B cell (primary cell): Measurements from ENCODE around the gene HRC. TPM values are rescaled to one million over a fixed set of nuclear protein-coding genes. Genes with fewer than 3 reads are reported as not detected.

ENCODE experiments used
- ATAC-seq: fragments of 200-7000 bp; cut with Tn5 transposase; one replicate; pipeline ENCODE4 v1.10.0; 2021; ENCODE audit warnings: low read depth, mild to moderate bottlenecking, moderate number of reproducible peaks, moderate library complexity
- CTCF ChIA-PET: fragments of 350-600 bp; sonication (Branson Sonifier 250); formaldehyde crosslinking; loops from one replicate; lab custom pipeline; 2021; ENCODE audit warnings: antibody characterized with exemption, inconsistent platforms; lab: Charles Lee
- POLR2A ChIA-PET: fragments of 350-600 bp; sonication (Branson Sonifier 250); formaldehyde crosslinking; loops from one replicate; lab custom pipeline; 2021; ENCODE audit warnings: antibody characterized with exemption; lab: Charles Lee
- DNase-seq: peaks from one replicate; pipeline ENCODE4 v3.0.0; 2013
- H2AFZ ChIP-seq: 2 replicates; pipeline ENCODE4 v1.6.1; 2012; ENCODE audit warnings: mild to moderate bottlenecking, low read depth, low read length; ENCODE audit not compliant: insufficient read depth, poor library complexity, severe bottlenecking
- H3K27ac ChIP-seq, 2 donors: 1 replicate in 1 of 2; 2 replicates in 1 of 2; pipeline ENCODE4 v1.5.1; 2012 to 2013; ENCODE audit warnings: low read length in 2 of 2, mild to moderate bottlenecking in 2 of 2, moderate library complexity in 1 of 2
- H3K27me3 ChIP-seq, 4 experiments: fragments of 200-600 bp in 1 of 4; sonication (generic) in 1 of 4; replicated peaks in 1 of 4; 1 replicate in 2 of 4; 2 replicates in 2 of 4; pipeline versions ENCODE4 v1.6.1 to v1.7.0; 2013 to 2016; ENCODE audit warnings: low read length in 3 of 4, mild to moderate bottlenecking in 2 of 4, mixed read lengths in 1 of 4, moderate library complexity in 1 of 4; ENCODE audit not compliant: insufficient read depth in 4 of 4, control insufficient read depth in 3 of 4; ENCODE audit errors: control extremely low read depth in 1 of 4
- H3K36me3 ChIP-seq, 2 experiments: replicated peaks in 1 of 2; 1 replicate in 1 of 2; 2 replicates in 1 of 2; pipeline versions ENCODE4 v1.6.1 to v1.7.1; 2013; ENCODE audit warnings: low read length in 1 of 2; ENCODE audit not compliant: insufficient read depth in 2 of 2, control insufficient read depth in 1 of 2; ENCODE audit errors: control extremely low read depth in 1 of 2, extremely low read depth in 1 of 2
- H3K4me1 ChIP-seq, 2 donors: fragments of 200-600 bp in 1 of 2; sonication (generic) in 1 of 2; 1 replicate in 1 of 2; 2 replicates in 1 of 2; pipeline versions ENCODE4 v1.5.1 to v1.6.1; 2013 to 2017; ENCODE audit warnings: low read length in 2 of 2; ENCODE audit not compliant: control insufficient read depth in 2 of 2, insufficient read depth in 2 of 2
- H3K4me2 ChIP-seq: replicated peaks from 2 replicates; pipeline ENCODE3; 2012; ENCODE audit warnings: mild to moderate bottlenecking, low read depth, low read length; ENCODE audit not compliant: poor library complexity, severe bottlenecking
- H3K4me3 ChIP-seq, 5 experiments: fragments of 200-600 bp in 1 of 5; sonication (generic) in 1 of 5; 1 replicate in 3 of 5; 2 replicates in 2 of 5; pipeline versions ENCODE4 v1.5.1 to v1.7.0; 2011 to 2016; ENCODE audit warnings: low read length in 4 of 5, mild to moderate bottlenecking in 4 of 5, low read depth in 2 of 5, control low read depth in 1 of 5, moderate library complexity in 1 of 5; ENCODE audit not compliant: insufficient read depth in 1 of 5; ENCODE audit errors: control extremely low read depth in 1 of 5, extremely low read depth in 1 of 5
- H3K79me2 ChIP-seq: fragments of 200-600 bp; sonication (generic); one replicate; pipeline ENCODE4 v1.6.0; 2016; ENCODE audit warnings: low read length; ENCODE audit not compliant: control insufficient read depth, insufficient read depth
- H3K9ac ChIP-seq: fragments of 200-600 bp; sonication (generic); 2 replicates; pipeline ENCODE4 v1.6.1; 2017; ENCODE audit warnings: mild to moderate bottlenecking, low read length, moderate library complexity
- H3K9me3 ChIP-seq, 3 donors: one replicate each; pipeline versions ENCODE4 v1.6.1 to v1.7.1; 2013; ENCODE audit warnings: low read length in 2 of 3; ENCODE audit not compliant: control insufficient read depth in 2 of 3, insufficient read depth in 1 of 3; ENCODE audit errors: control extremely low read depth in 1 of 3
- H4K20me1 ChIP-seq: 2 replicates; pipeline ENCODE4 v1.6.0; 2012; ENCODE audit warnings: mild to moderate bottlenecking, low read length; ENCODE audit not compliant: insufficient read depth, control insufficient read depth, poor library complexity, severe bottlenecking
- H3K27ac Mint-ChIP-seq: one replicate; pipeline ENCODE4 v1.8.0; 2021; ENCODE audit warnings: mixed read lengths
- H3K27me3 Mint-ChIP-seq: one replicate; pipeline ENCODE4 v1.8.0; 2021; ENCODE audit warnings: mixed read lengths
- H3K4me1 Mint-ChIP-seq: one replicate; pipeline ENCODE4 v1.8.0; 2021; ENCODE audit warnings: mixed read lengths
- H3K4me3 Mint-ChIP-seq: one replicate; pipeline ENCODE4 v1.8.0; 2021; ENCODE audit warnings: mixed read lengths
- H3K9me3 Mint-ChIP-seq: one replicate; pipeline ENCODE4 v1.8.0; 2022; ENCODE audit warnings: mixed read lengths; ENCODE audit not compliant: insufficient read depth
- CTCF ChIP-seq: fragments of 200-600 bp; IDR thresholded peaks from one replicate; pipeline ENCODE4 v1.8.0; 2022; ENCODE audit warnings: antibody characterized with exemption, mild to moderate bottlenecking
- EZH2 ChIP-seq: IDR thresholded peaks from 2 replicates; pipeline ENCODE4 v1.6.1; 2012; ENCODE audit warnings: borderline replicate concordance, low read depth, mild to moderate bottlenecking, moderate library complexity, low read length; ENCODE audit not compliant: insufficient read depth, poor library complexity, severe bottlenecking
- WGBS: methylation state at CpG from one replicate; pipeline ENCODE4 v1.1.5; 2013; ENCODE audit warnings: missing lambda C conversion rate; ENCODE audit not compliant: insufficient coverage; 5-methylcytosine and 5-hydroxymethylcytosine counted together
- intact Hi-C: fragments of 100-400 bp; cut with micrococcal nuclease; formaldehyde crosslinking; loops from one replicate; pipeline ENCODE4 v1.10.0; 2022
- polyA plus RNA-seq: library from polyadenylated mRNA; depleted of rRNA; stranded (reverse); fragments of >200 nt; gene quantifications from 2 replicates; pipeline ENCODE4 v1.2.3, GENCODE V29; 2012
- total RNA-seq, 2 donors: library from RNA; stranded (reverse); fragments of 120-200 nt in 1 of 2; gene quantifications; 1 replicate in 1 of 2; 2 replicates in 1 of 2; pipeline versions ENCODE4 v1.2.3 to v1.2.4, GENCODE V29; 2013 to 2022

The HRC gene
- total and polyA plus RNA-seq, 2 donors (not counting 1 experiment from before 2014, with no cell fraction given), result not detected

GRCh38 chr19:49142866-49143335, 12.3 kb downstream of the HRC start:
- Mint-ChIP-seq H3K4me1 (peaks cover 12% of the 10 kb centered on the region), H3K27me3 (peaks cover 38% of the 10 kb centered on the region), H3K4me3 (peak overlapping the region; percentile 80), H3K9me3 (no peaks in the 10 kb centered on the region), H3K27ac (peak overlapping the region; percentile 32)
- Histone ChIP-seq H3K9ac (no peak overlapping the region), H3K9me3 (peaks cover 0 to 16% (median 0%) of the 10 kb centered on the region in 3 donors), H3K27me3 (peaks cover 0 to 46% (median 14%) of the 10 kb centered on the region in 4 experiments), H3K4me3 (peak overlapping the region in 4 of 5 experiments; percentile 2 to 33 (median 14)), H3K4me2 (peak overlapping the region; percentile 69), H4K20me1 (no peaks in the 10 kb centered on the region), H3K27ac (no peak overlapping the region), H3K4me1 (peaks cover 15 to 17% of the 10 kb centered on the region in 2 donors), H3K36me3 (no peaks in the 10 kb centered on the region), H2AFZ (peak overlapping the region; percentile 75), H3K79me2 (no peaks in the 10 kb centered on the region)
- POLR2A ChIA-PET, result interaction anchor here (0.7 kb wide), 1 partner anchor 23 kb away, joined by 3 read pairs; no protein-coding TSS in a partner anchor
- intact Hi-C loops, result loop anchor here (10.0 kb wide), 1 partner anchor 62 kb away; no protein-coding TSS in a partner anchor
- CTCF ChIA-PET, result interaction anchor here (0.7 to 5.2 kb wide), 3 partner anchors 46 to 84 kb away, joined by 3 to 44 read pairs (median 3); no protein-coding TSS in a partner anchor
- ATAC-seq (peak; percentile 83), DNase-seq (peak; percentile 64)
- no peak for TF ChIP-seq EZH2
- no peak for TF ChIP-seq CTCF
- 4% methylated on average over 21 of the region's 21 CpGs for WGBS

GRCh38 chr19:49141352-49141751, 13.8 kb downstream of the HRC start:
- Histone ChIP-seq H3K4me2 (no peak overlapping the region), H4K20me1 (no peaks in the 10 kb centered on the region), H3K9ac (no peak overlapping the region), H3K4me3 (no peak overlapping the region), H3K4me1 (peaks cover 15 to 17% of the 10 kb centered on the region in 2 donors), H2AFZ (no peak overlapping the region), H3K36me3 (no peaks in the 10 kb centered on the region), H3K27me3 (peaks cover 0 to 43% (median 10%) of the 10 kb centered on the region in 4 experiments), H3K9me3 (peaks cover 0 to 16% (median 0%) of the 10 kb centered on the region in 3 donors), H3K27ac (no peak overlapping the region), H3K79me2 (no peaks in the 10 kb centered on the region)
- Mint-ChIP-seq H3K4me1 (peaks cover 10% of the 10 kb centered on the region), H3K9me3 (no peaks in the 10 kb centered on the region), H3K4me3 (no peak overlapping the region), H3K27me3 (peaks cover 37% of the 10 kb centered on the region), H3K27ac (no peak overlapping the region)
- TF ChIP-seq EZH2 (no peak), CTCF (no peak)
- intact Hi-C loops, result loop anchor here (10.0 kb wide), 1 partner anchor 63 kb away; no protein-coding TSS in a partner anchor
- POLR2A ChIA-PET, result no interaction called here
- no peak for DNase-seq
- WGBS, result 66% methylated on average over 4 of the region's 6 CpGs
- ATAC-seq, result no peak
- CTCF ChIA-PET, result no interaction called here
